Epithelial cell of proximal tubule (primary cell): Measurements from ENCODE around the gene NOS1AP. TPM values are rescaled to one million over a fixed set of nuclear protein-coding genes. Genes with fewer than 3 reads are reported as not detected.
"Not testable (repeated sequence)": the region's sequence is repeated elsewhere in the genome, so short reads cannot be mapped to it uniquely, and the experiment has no call there.

ENCODE experiments used
- DNase-seq: peaks from one replicate; pipeline ENCODE4 v3.0.0-alpha.2; 2011; ENCODE audit warnings: low read depth
- H3K4me3 ChIP-seq: 2 replicates; pipeline ENCODE4 v1.5.1; 2011; ENCODE audit warnings: low read depth, mild to moderate bottlenecking, low read length
- CTCF ChIP-seq: conservative IDR thresholded peaks from 2 replicates; pipeline ENCODE4 v1.5.1; 2012; ENCODE audit warnings: low read depth, mild to moderate bottlenecking, low read length
- total RNA-seq: library from RNA; depleted of rRNA; stranded (reverse); fragments of >200 nt; gene quantifications from 2 replicates; pipeline ENCODE4 v1.2.3, GENCODE V29; 2015

The NOS1AP gene
- total RNA-seq, 1 donor from 2014 or later = 2.2 TPM

- no peak for TF ChIP-seq CTCF
- DNase-seq = no peak
- H3K4me3 ChIP-seq = no peak overlapping the region
Measured at GRCh38 chr1:162168261-162168660, 98.8 kb downstream of the NOS1AP start.

- TF ChIP-seq CTCF = no peak
- no peak overlapping the region for H3K4me3 ChIP-seq
- no peak for DNase-seq
Measured at GRCh38 chr1:162169031-162169790, 99.7 kb downstream of the NOS1AP start.

- no peak for TF ChIP-seq CTCF
- DNase-seq = peak; percentile 45
- H3K4me3 ChIP-seq = no peak overlapping the region
Measured at GRCh38 chr1:162171111-162171510, 101.6 kb downstream of the NOS1AP start.

- DNase-seq = no peak
- no peak for TF ChIP-seq CTCF
Measured at GRCh38 chr1:162172311-162173102, 103.0 kb downstream of the NOS1AP start.

GRCh38 chr1:162173607-162174006 is 104.1 kb downstream of the NOS1AP start:
- H3K4me3 ChIP-seq = not testable (repeated sequence)

More at GRCh38 chr1:162172311-162173102, 103.0 kb downstream of the NOS1AP start:
- no peak overlapping the region for H3K4me3 ChIP-seq

GRCh38 chr1:162174027-162174426 is 104.5 kb downstream of the NOS1AP start:
- DNase-seq, H3K4me3 ChIP-seq: not testable (repeated sequence)

More at GRCh38 chr1:162173607-162174006, 104.1 kb downstream of the NOS1AP start:
- DNase-seq = not testable (repeated sequence)

- H3K4me3 ChIP-seq = no peak overlapping the region
- DNase-seq = no peak
- TF ChIP-seq CTCF = no peak
Measured at GRCh38 chr1:162175379-162176081, 106.0 kb downstream of the NOS1AP start.
